ENCODE data around the gene ITGA7.

Gene ITGA7

GRCh38 chr12:55707841-55708694 lies at the start of gene ITGA7:
TSS of gene ITGA7 (minus strand) at chr12:55707904. CDS start at chr12:55707682, 222 bp downstream.
- H3K4me3 ChIP-seq (ENCODE audit: low read depth, low read length): peak within 1 kb of the TSS; percentile 29
- TF ChIP-seq CTCF (IDR thresholded peaks at IDR 0.05; ENCODE audit: borderline replicate concordance, insufficient read depth, low read depth, low read length): no peak

GRCh38 chr12:55755246-55755645 lies 47.5 kb upstream of the ITGA7 start:
- H3K4me3 ChIP-seq (ENCODE audit: low read depth, low read length): no peak overlapping the region
- TF ChIP-seq CTCF (IDR thresholded peaks at IDR 0.05; ENCODE audit: borderline replicate concordance, insufficient read depth, low read depth, low read length): no peak

GRCh38 chr12:55748230-55748993 lies 40.7 kb upstream of the ITGA7 start:
- TF ChIP-seq CTCF (IDR thresholded peaks at IDR 0.05; ENCODE audit: borderline replicate concordance, insufficient read depth, low read depth, low read length): no peak
- H3K4me3 ChIP-seq (ENCODE audit: low read depth, low read length): no peak overlapping the region

- H3K4me3 ChIP-seq (ENCODE audit: low read depth, low read length): no peak overlapping the region
- TF ChIP-seq CTCF (IDR thresholded peaks at IDR 0.05; ENCODE audit: borderline replicate concordance, insufficient read depth, low read depth, low read length): no peak
Observed at GRCh38 chr12:55746913-55747231, 39.2 kb upstream of the ITGA7 start.

- no peak for TF ChIP-seq CTCF (IDR thresholded peaks at IDR 0.05; ENCODE audit: borderline replicate concordance, insufficient read depth, low read depth, low read length)
- no peak overlapping the region for H3K4me3 ChIP-seq (ENCODE audit: low read depth, low read length)
Observed at GRCh38 chr12:55746174-55746912, 38.6 kb upstream of the ITGA7 start.

- TF ChIP-seq CTCF (IDR thresholded peaks at IDR 0.05; ENCODE audit: borderline replicate concordance, insufficient read depth, low read depth, low read length): no peak
- H3K4me3 ChIP-seq (ENCODE audit: low read depth, low read length): peak overlapping the region; percentile 1
Observed at GRCh38 chr12:55745361-55746173, 37.9 kb upstream of the ITGA7 start.

All from GM12875 (cell line).